IMR-90 (cell line): ENCODE data around the gene NSUN6. TPM values are rescaled to one million over a fixed set of nuclear protein-coding genes. Genes with fewer than 3 reads are reported as not detected.

Source experiments
- ATAC-seq: fragments of 200-7000 bp; cut with Tn5 transposase; 2 replicates; pipeline ENCODE4 v1.9.1; 2020; ENCODE audit warnings: low read depth, mild to moderate bottlenecking, moderate library complexity
- BruUV-seq: library from RNA; stranded (reverse); fragments of 400-500 nt; replicated peaks from 2 replicates; lab custom pipeline; 2021; lab: Mats Ljungman, UMichigan
- CTCF ChIA-PET: fragments of 300-600 bp; formaldehyde crosslinking; extraction: SDS; loops from one replicate; lab custom pipeline; 2021; ENCODE audit warnings: antibody characterized with exemption; lab: Yijun Ruan, JAX
- POLR2A ChIA-PET: fragments of 300-600 bp; sonication (Branson Sonifier 250); formaldehyde crosslinking; loops from one replicate; lab custom pipeline; 2022; ENCODE audit warnings: antibody characterized with exemption; ENCODE audit not compliant: unreplicated experiment; lab: Charles Lee
- DNase-seq: peaks from one replicate; pipeline ENCODE4 v3.0.0; 2013
- H2AFZ ChIP-seq: replicated peaks from 2 replicates; pipeline ENCODE3; 2013; ENCODE audit warnings: low read length, mild to moderate bottlenecking; ENCODE audit not compliant: poor library complexity
- H2AK5ac ChIP-seq: 2 replicates; pipeline ENCODE4 v1.6.1; 2013; ENCODE audit warnings: low read depth, low read length, inconsistent platforms
- H2AK9ac ChIP-seq: replicated peaks from 2 replicates; pipeline ENCODE3; 2013; ENCODE audit warnings: mild to moderate bottlenecking, low read depth, low read length, moderate library complexity; ENCODE audit not compliant: poor library complexity
- H2BK120ac ChIP-seq: 2 replicates; pipeline ENCODE4 v1.6.1; 2013; ENCODE audit warnings: low read depth, low read length, inconsistent platforms
- H2BK15ac ChIP-seq: 3 replicates; pipeline ENCODE4 v1.6.1; 2013; ENCODE audit warnings: low read depth, low read length, inconsistent platforms
- H2BK20ac ChIP-seq: 2 replicates; pipeline ENCODE4 v1.6.1; 2013; ENCODE audit warnings: low read depth, mild to moderate bottlenecking, inconsistent platforms, low read length, moderate library complexity
- H2BK5ac ChIP-seq: 2 replicates; pipeline ENCODE4 v1.6.1; 2013; ENCODE audit warnings: mild to moderate bottlenecking, low read depth, low read length, inconsistent platforms; ENCODE audit not compliant: poor library complexity, severe bottlenecking
- H3K14ac ChIP-seq: replicated peaks from 2 replicates; pipeline ENCODE4 v1.6.1; 2013; ENCODE audit warnings: low read depth, low read length, inconsistent platforms
- H3K18ac ChIP-seq: 2 replicates; pipeline ENCODE4 v1.6.1; 2013; ENCODE audit warnings: low read depth, low read length, control low read depth
- H3K23ac ChIP-seq: 2 replicates; pipeline ENCODE4 v1.6.1; 2013; ENCODE audit warnings: low read depth, low read length, inconsistent platforms
- H3K27ac ChIP-seq: 2 replicates; pipeline ENCODE4 v1.5.1; 2013; ENCODE audit warnings: mild to moderate bottlenecking, control low read depth, low read length; ENCODE audit not compliant: insufficient read depth
- H3K27me3 ChIP-seq: 2 replicates; pipeline ENCODE4 v1.6.1; 2013; ENCODE audit warnings: low read length; ENCODE audit not compliant: control insufficient read depth, insufficient read depth
- H3K36me3 ChIP-seq: 2 replicates; pipeline ENCODE4 v1.6.1; 2013; ENCODE audit warnings: low read length, mixed read lengths; ENCODE audit not compliant: control insufficient read depth, insufficient read depth
- H3K4ac ChIP-seq: 2 replicates; pipeline ENCODE4 v1.6.1; 2013; ENCODE audit warnings: low read depth, low read length, inconsistent platforms
- H3K4me1 ChIP-seq: 2 replicates; pipeline ENCODE4 v1.6.1; 2013; ENCODE audit warnings: low read length, mixed read lengths; ENCODE audit not compliant: control insufficient read depth, insufficient read depth
- H3K4me2 ChIP-seq: 2 replicates; pipeline ENCODE4 v1.6.1; 2013; ENCODE audit warnings: low read depth, mild to moderate bottlenecking, control low read depth, low read length, moderate library complexity
- H3K4me3 ChIP-seq: 2 replicates; pipeline ENCODE4 v1.5.1; 2013; ENCODE audit warnings: low read depth, mild to moderate bottlenecking, control low read depth, low read length, moderate library complexity; ENCODE audit not compliant: insufficient read depth
- H3K56ac ChIP-seq: 2 replicates; pipeline ENCODE4 v1.6.1; 2013; ENCODE audit warnings: low read length, inconsistent platforms; ENCODE audit not compliant: insufficient read depth; ENCODE audit errors: extremely low read depth
- H3K79me1 ChIP-seq, 2 experiments: 2 replicates each; pipeline ENCODE4 v1.6.1; 2013; ENCODE audit warnings: low read length in 2 of 2, inconsistent platforms in 1 of 2, low read depth in 1 of 2
- H3K9ac ChIP-seq: 2 replicates; pipeline ENCODE4 v1.6.1; 2013; ENCODE audit warnings: low read depth, low read length, control low read depth
- H3K9me1 ChIP-seq: 2 replicates; pipeline ENCODE4 v1.6.1; 2013; ENCODE audit warnings: low read length, inconsistent platforms; ENCODE audit not compliant: insufficient read depth
- H3K9me3 ChIP-seq: 2 replicates; pipeline ENCODE4 v1.6.1; 2013; ENCODE audit warnings: low read length; ENCODE audit not compliant: control insufficient read depth, insufficient read depth
- H4K20me1 ChIP-seq: 2 replicates; pipeline ENCODE4 v1.6.1; 2013; ENCODE audit warnings: low read length, inconsistent platforms; ENCODE audit not compliant: insufficient read depth
- H4K5ac ChIP-seq: 2 replicates; pipeline ENCODE4 v1.6.1; 2013; ENCODE audit warnings: mild to moderate bottlenecking, low read depth, low read length, control low read depth
- H4K8ac ChIP-seq, 2 experiments: 2 replicates each; pipeline ENCODE4 v1.6.1; 2013; ENCODE audit warnings: low read depth in 2 of 2, low read length in 2 of 2, control low read depth in 1 of 2, inconsistent platforms in 1 of 2
- H4K91ac ChIP-seq: 2 replicates; pipeline ENCODE4 v1.6.1; 2013; ENCODE audit warnings: low read depth, low read length, inconsistent platforms; ENCODE audit not compliant: insufficient read depth
- CEBPB ChIP-seq: IDR thresholded peaks from 2 replicates; pipeline ENCODE4 v1.6.1; 2012; ENCODE audit warnings: low read depth, low read length, improper control_type of control experiment
- CHD1 ChIP-seq: IDR thresholded peaks from 2 replicates; pipeline ENCODE4 v1.6.1; 2012; ENCODE audit warnings: low read depth, low read length, improper control_type of control experiment
- CTCF ChIP-seq: conservative IDR thresholded peaks from 2 replicates; pipeline ENCODE4 v1.5.1; 2012; ENCODE audit warnings: mild to moderate bottlenecking, low read depth, low read length, improper control_type of control experiment
- ELK1 ChIP-seq: fragments of 150-350 bp; IDR thresholded peaks from 2 replicates; pipeline ENCODE4 v1.6.1; 2016; ENCODE audit warnings: low read depth, mild to moderate bottlenecking, low read length, moderate library complexity, borderline replicate concordance
- FOS ChIP-seq: fragments of 150-350 bp; IDR thresholded peaks from 2 replicates; pipeline ENCODE4 v1.6.1; 2016; ENCODE audit warnings: low read depth, low read length
- MXI1 ChIP-seq: IDR thresholded peaks from 2 replicates; pipeline ENCODE4 v1.6.1; 2012; ENCODE audit warnings: low read depth, mild to moderate bottlenecking, low read length, moderate library complexity, borderline replicate concordance
- RCOR1 ChIP-seq: IDR thresholded peaks from 2 replicates; pipeline ENCODE4 v1.6.1; 2012; ENCODE audit warnings: mild to moderate bottlenecking, low read length, improper control_type of control experiment; ENCODE audit not compliant: insufficient replicate concordance
- SMC3 ChIP-seq: fragments of 150-350 bp; IDR thresholded peaks from 2 replicates; pipeline ENCODE4 v1.6.1; 2016; ENCODE audit warnings: low read depth, mild to moderate bottlenecking, antibody characterized with exemption, low read length, moderate library complexity
- dilution Hi-C: fragments of 300-500 bp; cut with HindIII; formaldehyde crosslinking; loops from one replicate; pipeline ENCODE4 v1.14.3; 2018; ENCODE audit warnings: low sequenced_read_pairs; ENCODE audit not compliant: unreplicated experiment
- in situ Hi-C: fragments of 300-500 bp; cut with MboI; formaldehyde crosslinking; loops from 3 replicates; pipeline ENCODE4 v1.14.3; 2019; ENCODE audit warnings: low sequenced_read_pairs, inconsistent platforms, mixed read lengths
- intact Hi-C: fragments of 100-400 bp; cut with micrococcal nuclease; formaldehyde crosslinking; loops from 2 replicates; pipeline ENCODE4 v1.10.0; 2022
- polyA plus RNA-seq, 3 experiments: library from polyadenylated mRNA; depleted of rRNA; stranded (reverse); fragments of >200 nt; gene quantifications; 2 replicates each; pipeline ENCODE4 v1.2.3, GENCODE V29; 2012; ENCODE audit warnings: low replicate concordance in 1 of 3
- total RNA-seq: library from RNA; depleted of rRNA; stranded (reverse); fragments of >200 nt; gene quantifications from 2 replicates; pipeline ENCODE4 v1.2.3, GENCODE V29; 2012

NSUN6 gene
- total and polyA plus RNA-seq, 2 of the 4 experiments (the other 2 are of a cell fraction), result 4.6 to 11.5 TPM

- Histone ChIP-seq H2AK9ac (no peak overlapping the region), H2BK5ac (peak overlapping the region; percentile 63), H2AK5ac (no peak overlapping the region), H3K27me3 (no peaks in the 10 kb centered on the region), H3K27ac (no peak overlapping the region), H3K9me3 (no peaks in the 10 kb centered on the region), H2BK120ac (no peak overlapping the region), H3K79me1 (no peaks in the 10 kb centered on the region), H3K36me3 (no peaks in the 10 kb centered on the region; the same call in 1 of the 2 replicates), H3K4me2 (no peak overlapping the region), H3K9me1 (no peaks in the 10 kb centered on the region), H3K4ac (no peak overlapping the region), H3K56ac (no peak overlapping the region), H4K91ac (no peak overlapping the region), H2AFZ (no peak overlapping the region), H3K23ac (no peak overlapping the region), H4K8ac (no peak overlapping the region), H3K4me1 (no peaks in the 10 kb centered on the region), H3K18ac (no peak overlapping the region), H2BK20ac (no peak overlapping the region), H4K5ac (no peak overlapping the region), H3K4me3 (no peak overlapping the region), H4K20me1 (no peaks in the 10 kb centered on the region), H3K14ac (no peak overlapping the region), H3K9ac (no peak overlapping the region), H2BK15ac (no peak overlapping the region)
- no TSS peak for BruUV-seq
- ATAC-seq (no peak), DNase-seq (no peak)
- CTCF ChIA-PET, result no interaction called here
- TF ChIP-seq CHD1 (no peak), CEBPB (no peak), CTCF (no peak), MXI1 (no peak), SMC3 (no peak), FOS (no peak), RCOR1 (no peak), ELK1 (no peak)
- in situ Hi-C loops, result no loop called here
- intact Hi-C loops, result no loop called here
- POLR2A ChIA-PET, result no interaction called here
- dilution Hi-C loops, result no loop called here
Measured at GRCh38 chr10:18571076-18571475, 80.3 kb downstream of the NSUN6 start.
